ENCODE measurements around the gene SIRT2. TPM values are rescaled to one million over a fixed set of nuclear protein-coding genes. Genes with fewer than 3 reads are reported as not detected.

SIRT2 gene
- total RNA-seq, 6 donors from 2014 or later, result 45.2 to 93.2 (median 59.1) TPM

DNA sequence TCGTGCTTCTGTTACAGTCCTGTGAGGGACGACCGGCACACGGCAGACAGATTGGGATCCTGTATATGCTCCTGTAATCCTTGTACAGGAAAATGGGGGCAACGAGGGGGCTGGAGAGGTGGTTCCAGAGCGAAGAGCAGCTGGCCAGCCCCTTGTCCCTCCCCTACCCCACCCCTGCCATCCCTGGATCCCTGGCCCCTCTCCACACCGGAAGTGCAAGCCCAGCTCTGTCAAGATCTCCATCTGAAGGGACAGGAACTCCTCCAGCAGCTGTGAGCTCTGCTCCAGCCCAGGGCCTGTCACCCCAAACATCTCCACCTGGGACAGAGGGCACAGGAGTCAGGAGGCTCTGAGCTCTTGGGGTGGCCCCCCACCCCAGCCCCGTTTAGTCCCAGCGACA, 18.1 kb upstream of the SIRT2 start:
- 88 to 92% methylated on average over 7 to 8 of the region's 9 CpGs for WGBS, 2 donors
- Histone ChIP-seq H3K4me1 (no peaks in the 10 kb centered on the region), H3K27me3 (no peaks in the 10 kb centered on the region), H3K27ac (no peak overlapping the region), H3K9me3 (no peaks in the 10 kb centered on the region), H3K4me3 (no peak overlapping the region), H3K36me3 (peaks cover 0 to 15% (median 5%) of the 10 kb centered on the region in 4 donors)
- no peak for DNase-seq
- ATAC-seq (ENCODE audit: low FRiP score in 2 of 2), result no peak
- TF ChIP-seq POLR2AphosphoS5 (IDR thresholded peaks at IDR 0.05) (no peak), POLR2A (IDR thresholded peaks at IDR 0.05) (no peak), EP300 (IDR thresholded peaks at IDR 0.05) (no peak)
- TF ChIP-seq, protein P1, sequence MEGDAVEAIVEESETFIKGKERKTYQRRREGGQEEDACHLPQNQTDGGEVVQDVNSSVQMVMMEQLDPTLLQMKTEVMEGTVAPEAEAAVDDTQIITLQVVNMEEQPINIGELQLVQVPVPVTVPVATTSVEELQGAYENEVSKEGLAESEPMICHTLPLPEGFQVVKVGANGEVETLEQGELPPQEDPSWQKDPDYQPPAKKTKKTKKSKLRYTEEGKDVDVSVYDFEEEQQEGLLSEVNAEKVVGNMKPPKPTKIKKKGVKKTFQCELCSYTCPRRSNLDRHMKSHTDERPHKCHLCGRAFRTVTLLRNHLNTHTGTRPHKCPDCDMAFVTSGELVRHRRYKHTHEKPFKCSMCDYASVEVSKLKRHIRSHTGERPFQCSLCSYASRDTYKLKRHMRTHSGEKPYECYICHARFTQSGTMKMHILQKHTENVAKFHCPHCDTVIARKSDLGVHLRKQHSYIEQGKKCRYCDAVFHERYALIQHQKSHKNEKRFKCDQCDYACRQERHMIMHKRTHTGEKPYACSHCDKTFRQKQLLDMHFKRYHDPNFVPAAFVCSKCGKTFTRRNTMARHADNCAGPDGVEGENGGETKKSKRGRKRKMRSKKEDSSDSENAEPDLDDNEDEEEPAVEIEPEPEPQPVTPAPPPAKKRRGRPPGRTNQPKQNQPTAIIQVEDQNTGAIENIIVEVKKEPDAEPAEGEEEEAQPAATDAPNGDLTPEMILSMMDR (IDR thresholded peaks at IDR 0.05), result no peak

DNA sequence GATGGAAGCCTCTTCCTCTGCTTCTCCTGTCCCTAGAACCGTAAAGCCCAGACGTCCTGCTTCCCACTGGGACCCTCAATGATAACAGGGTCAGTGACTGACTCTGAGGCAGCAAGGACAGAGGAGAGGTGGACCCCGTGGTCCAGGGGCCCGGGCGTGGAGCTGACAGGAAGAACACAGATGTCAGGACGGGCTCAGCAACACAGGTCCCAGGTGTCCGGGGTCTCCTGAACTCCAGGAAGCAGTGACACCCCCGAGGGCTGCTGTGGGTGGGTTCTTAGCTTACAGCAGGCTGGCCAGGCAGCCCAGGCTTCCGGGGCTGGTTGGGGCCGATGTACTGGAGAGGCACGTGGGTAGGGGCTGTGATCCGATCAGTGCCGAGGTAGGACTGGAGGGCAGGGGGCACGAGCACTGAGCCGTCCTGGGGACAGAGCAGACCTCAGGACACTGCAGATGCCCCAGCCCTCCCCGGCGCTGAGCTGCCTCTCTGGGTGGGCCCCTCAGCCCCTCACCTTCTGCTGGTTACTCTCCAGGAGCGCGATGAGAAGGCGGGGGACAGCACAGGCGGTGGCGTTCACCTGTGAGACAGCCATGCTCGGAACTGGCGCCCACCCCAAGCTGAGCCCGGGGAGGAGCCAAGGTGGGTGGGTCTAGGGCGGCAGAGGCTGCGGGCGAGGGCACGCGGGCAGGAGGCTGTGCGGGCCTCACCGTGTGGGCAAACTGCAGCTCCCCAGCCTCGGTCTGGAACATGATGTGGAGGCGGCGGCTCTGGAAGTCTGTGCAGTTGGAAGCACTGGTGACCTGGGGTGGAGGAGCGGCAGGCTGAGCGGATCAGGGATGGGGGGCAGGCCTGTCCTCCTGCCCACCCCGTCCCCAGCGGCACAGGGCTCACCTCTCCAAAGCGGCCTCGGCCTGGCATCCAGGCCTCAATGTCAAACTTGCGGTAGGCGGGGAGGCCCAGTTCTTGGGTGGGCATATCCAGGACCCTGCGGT, 16.2 kb upstream of the SIRT2 start:
- no peaks in the 10 kb centered on the region for H3K9me3 ChIP-seq
- H3K27ac ChIP-seq, result no peak overlapping the region
- no peak overlapping the region for H3K4me3 ChIP-seq
- DNase-seq, result peak in 1 of 2 donors; percentile 76
- WGBS, 2 donors, result 94% methylated on average over 40 to 44 of the region's 44 CpGs
- no peaks in the 10 kb centered on the region for H3K4me1 ChIP-seq
- peaks cover 0 to 4% (median 0%) of the 10 kb centered on the region in 4 donors for H3K36me3 ChIP-seq
- no peak for ATAC-seq (ENCODE audit: low FRiP score in 2 of 2)
- no peak for TF ChIP-seq POLR2AphosphoS5 (IDR thresholded peaks at IDR 0.05)
- TF ChIP-seq, protein P1 (IDR thresholded peaks at IDR 0.05), result no peak
- no peak for TF ChIP-seq POLR2A (IDR thresholded peaks at IDR 0.05)
- no peak for TF ChIP-seq EP300 (IDR thresholded peaks at IDR 0.05)
- no peaks in the 10 kb centered on the region for H3K27me3 ChIP-seq

DNA sequence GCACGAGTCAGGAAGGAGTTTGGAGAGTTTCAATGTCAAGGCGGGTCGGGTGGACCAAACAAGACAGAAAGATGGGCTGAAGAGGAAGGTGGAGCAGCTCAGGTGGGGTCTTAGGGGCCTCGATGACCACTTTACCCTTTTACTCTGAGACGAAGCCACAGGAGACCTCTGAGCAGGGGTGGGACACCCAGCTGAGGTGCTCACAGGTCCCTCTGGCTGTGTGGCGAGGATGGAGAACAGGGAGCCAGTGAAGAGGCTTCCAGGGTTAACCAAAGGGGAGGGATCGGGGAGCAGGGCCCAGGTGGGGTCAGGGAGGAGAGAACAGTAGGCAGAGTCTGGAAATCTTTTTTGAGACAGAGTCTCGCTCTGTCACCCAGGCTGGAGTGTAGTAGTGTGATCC, 14.5 kb upstream of the SIRT2 start:
- WGBS, 2 donors, result 89 to 93% methylated on average over 8 of the region's 8 CpGs
- H3K4me1 ChIP-seq, result no peaks in the 10 kb centered on the region

DNA sequence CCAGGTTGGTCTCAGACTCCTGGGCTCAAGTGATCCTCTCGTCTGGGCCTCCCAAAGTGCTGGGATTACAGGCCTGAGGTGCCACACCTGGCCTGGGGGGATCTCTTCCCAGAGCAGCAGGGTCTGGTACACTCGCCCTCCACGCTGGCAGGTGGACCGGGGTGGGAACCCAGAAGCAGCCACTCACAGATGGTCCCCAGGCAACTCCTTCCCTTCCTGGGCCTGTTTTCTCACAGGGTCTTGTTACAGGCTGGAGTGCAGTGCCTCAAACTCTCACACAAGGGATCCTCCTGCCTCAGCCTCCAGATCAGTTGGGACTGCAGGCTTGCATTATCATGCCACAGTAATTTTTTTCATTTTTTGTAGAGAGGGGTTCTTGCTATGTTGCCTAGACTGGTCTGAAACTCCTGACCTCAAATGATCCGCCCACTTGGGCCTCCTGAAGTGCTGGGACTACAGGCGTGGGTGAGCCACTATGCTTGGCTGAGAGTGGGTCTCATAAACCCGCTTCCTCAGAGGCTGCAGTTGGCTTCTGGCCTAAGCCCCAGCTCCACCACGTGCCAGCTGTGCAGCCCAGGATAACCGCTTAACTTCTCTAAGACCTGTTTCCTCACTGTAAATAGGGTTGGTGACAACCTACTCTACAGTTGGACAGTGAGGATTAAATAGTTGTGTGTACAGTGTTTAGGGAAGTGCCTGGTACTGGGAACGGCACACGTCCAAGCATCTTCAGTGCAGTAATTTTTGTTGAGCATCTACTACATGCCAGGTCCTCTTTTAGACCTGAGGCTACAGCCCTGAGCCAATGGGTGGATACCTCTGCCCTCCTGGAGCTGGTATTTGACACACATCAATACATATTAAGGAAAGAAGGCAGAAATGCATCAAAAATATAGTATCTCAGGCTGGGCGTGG, 13.4 kb upstream of the SIRT2 start:
- peaks cover 0 to 13% (median 8%) of the 10 kb centered on the region in 4 donors for H3K36me3 ChIP-seq
- no peaks in the 10 kb centered on the region for H3K27me3 ChIP-seq
- no peak overlapping the region for H3K4me3 ChIP-seq
- DNase-seq, result no peak
- TF ChIP-seq, protein P1 (IDR thresholded peaks at IDR 0.05), result no peak
- no peak for TF ChIP-seq POLR2A (IDR thresholded peaks at IDR 0.05)
- TF ChIP-seq EP300 (IDR thresholded peaks at IDR 0.05), result no peak
- no peak for TF ChIP-seq POLR2AphosphoS5 (IDR thresholded peaks at IDR 0.05)
- no peak for ATAC-seq (ENCODE audit: low FRiP score in 2 of 2)
- no peak overlapping the region for H3K27ac ChIP-seq
- 58 to 62% methylated on average over 7 to 12 of the region's 12 CpGs for WGBS, 2 donors
- H3K4me1 ChIP-seq, result no peaks in the 10 kb centered on the region
- no peaks in the 10 kb centered on the region for H3K9me3 ChIP-seq

More for the DNA sequence above, 14.5 kb upstream of the SIRT2 start:
- Histone ChIP-seq H3K9me3 (no peaks in the 10 kb centered on the region), H3K27me3 (no peaks in the 10 kb centered on the region), H3K4me3 (no peak overlapping the region), H3K27ac (no peak overlapping the region), H3K36me3 (peaks cover 0 to 5% (median under 1%) of the 10 kb centered on the region in 4 donors)
- ATAC-seq (ENCODE audit: low FRiP score in 2 of 2), result no peak
- DNase-seq, result no peak
- no peak for TF ChIP-seq EP300 (IDR thresholded peaks at IDR 0.05)
- TF ChIP-seq, protein P1 (IDR thresholded peaks at IDR 0.05), result no peak
- TF ChIP-seq POLR2AphosphoS5 (IDR thresholded peaks at IDR 0.05), result no peak
- no peak for TF ChIP-seq POLR2A (IDR thresholded peaks at IDR 0.05)
